GM18907 (cell line): ENCODE data around the gene OTOS.

Experiments used
- ATAC-seq: cut with Tn5 transposase; IDR thresholded peaks from one replicate; pipeline ENCODE4 v1.9.1; 2021; ENCODE audit warnings: mild to moderate bottlenecking, moderate library complexity; ENCODE audit not compliant: unreplicated experiment

Gene OTOS

DNA sequence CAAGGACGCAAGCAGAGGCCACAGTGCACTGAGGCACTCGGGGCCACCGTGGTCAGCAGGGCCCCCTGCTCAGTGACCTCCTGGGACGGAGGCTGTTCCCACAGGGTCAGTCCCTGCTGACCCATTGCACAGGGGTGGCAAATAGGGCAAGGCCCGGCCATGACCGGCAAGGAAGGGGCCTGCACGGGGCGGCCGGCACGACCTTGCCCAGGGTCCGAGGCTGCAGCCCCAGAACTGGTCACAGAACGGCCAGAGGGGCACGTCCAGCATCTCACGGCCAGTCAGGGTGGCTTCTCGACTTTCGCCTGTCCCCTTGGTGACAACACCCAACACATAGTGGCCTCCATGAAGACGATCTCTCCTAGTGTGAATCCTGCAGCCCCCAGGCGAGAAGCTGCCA lies 27.6 kb upstream of the OTOS start:
- ATAC-seq = no peak

DNA sequence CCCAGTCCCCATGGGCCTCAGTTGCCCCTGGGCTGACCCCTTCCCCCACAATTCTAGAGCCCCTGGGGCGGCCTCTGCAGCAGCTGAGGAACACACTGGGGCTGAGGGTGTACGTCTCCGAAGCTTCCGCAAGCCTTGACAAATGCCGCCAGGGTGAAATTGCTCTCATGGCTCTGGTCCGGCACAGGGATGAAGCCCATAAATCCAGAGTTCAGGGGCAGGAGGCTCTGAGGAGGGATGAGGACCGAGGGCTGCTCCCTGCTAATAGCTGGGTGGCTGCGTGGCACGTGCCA lies 27.1 kb upstream of the OTOS start:
- ATAC-seq = no peak

DNA sequence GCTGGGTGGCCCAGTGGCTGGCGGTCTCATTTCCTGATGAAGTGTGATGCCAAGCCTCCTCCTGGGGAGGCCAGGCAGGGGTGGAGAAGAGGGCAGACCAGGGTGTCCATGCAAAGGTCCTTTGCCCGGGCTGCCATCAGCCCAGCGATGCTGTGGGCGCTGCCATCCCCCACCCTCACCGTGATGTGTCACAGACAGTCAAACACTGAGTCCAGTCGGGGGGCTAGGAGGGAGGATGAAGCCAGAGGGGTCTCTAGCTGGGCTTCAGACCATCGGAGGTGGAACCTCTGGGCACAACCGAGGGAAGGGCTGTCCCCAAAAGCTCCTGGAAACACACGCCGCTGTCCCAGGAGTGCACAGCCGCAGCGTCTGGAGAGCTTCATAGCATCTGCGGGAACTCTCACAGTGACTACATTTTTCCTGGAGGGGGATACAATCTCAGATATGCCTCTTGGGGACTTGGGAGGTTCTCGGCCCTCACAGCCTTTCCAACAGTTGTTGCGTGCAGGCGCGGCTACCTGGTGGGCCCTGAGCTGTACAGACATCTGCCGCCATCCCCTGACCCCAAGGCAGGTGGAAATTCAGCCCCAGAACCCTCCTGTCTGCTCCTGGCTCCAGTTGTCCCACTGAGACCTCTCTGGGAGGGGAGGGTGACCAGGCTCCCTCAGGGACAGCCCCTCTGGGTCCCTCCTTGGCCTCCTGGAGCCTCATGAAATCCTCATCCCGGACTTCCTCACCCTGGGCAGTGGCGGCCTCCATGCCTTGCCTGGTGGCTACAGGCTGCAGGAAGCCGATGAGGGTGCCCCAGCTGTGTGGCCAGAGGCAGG lies 26.5 kb upstream of the OTOS start:
- ATAC-seq = no peak

- ATAC-seq = no peak
Observed at GRCh38 chr2:240166191-240166590, 25.7 kb upstream of the OTOS start.

GRCh38 chr2:240165661-240166060 lies 25.2 kb upstream of the OTOS start:
- no peak for ATAC-seq

DNA sequence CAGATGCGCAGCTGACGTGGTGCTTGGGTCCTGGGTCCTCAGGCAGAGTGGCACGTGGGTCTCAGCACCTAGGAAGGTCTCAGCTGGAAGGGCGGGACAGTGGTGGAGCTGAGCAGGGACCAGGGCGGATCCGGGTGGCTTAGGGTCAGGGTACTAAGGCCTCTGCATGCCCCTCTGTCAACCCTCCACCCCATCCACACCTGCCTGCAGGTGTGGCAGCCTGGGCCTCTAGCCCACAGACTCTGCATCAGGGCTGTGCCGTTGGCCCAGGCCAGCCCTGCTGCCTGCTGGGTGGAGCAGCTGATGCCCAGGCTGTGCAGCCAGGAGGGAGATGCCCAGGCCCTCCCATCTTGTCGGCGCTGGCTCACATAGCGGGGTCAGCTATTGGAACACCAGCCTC lies 24.6 kb upstream of the OTOS start:
- no peak for ATAC-seq

- ATAC-seq = no peak
Observed at GRCh38 chr2:240164586-240164985, 24.1 kb upstream of the OTOS start.

GRCh38 chr2:240163844-240164574 lies 23.6 kb upstream of the OTOS start:
- ATAC-seq = no peak

DNA sequence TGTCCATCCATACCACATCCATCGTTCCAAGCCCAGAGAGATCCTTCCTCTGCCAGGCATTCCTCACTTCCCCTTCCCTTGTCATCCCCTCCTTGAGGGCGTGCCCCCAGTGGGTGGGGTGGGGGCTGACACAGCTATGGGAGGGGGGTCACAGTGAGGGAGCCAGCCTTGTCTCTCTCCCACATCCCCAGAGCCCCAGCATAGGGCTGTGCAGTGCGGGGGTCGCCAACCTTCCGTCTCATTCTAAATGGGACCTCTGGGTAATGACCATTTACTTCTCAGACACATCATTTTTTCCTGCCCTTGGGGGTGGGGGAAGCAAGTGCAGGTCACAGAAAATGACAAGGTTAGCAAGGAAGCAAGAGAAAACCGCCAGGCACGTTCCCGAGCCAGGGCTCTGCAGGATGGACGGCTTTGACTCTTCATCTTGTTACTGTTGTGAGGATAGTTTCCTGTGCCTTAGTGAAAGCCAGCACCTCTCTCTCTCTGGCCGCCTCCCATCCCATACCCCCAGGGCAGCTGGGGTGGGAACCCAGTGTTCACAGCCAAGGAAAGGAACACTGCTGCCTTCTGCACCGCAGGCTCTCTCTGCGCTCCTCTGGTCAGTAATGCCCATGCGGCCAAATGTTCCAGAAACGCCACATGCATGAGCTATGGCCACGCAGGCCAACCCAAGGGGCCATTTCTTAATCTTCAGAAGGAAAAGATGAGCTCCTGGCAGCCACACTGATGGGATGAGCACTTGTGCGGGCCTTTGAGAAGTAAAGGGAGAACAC lies 22.7 kb upstream of the OTOS start:
- no peak for ATAC-seq

DNA sequence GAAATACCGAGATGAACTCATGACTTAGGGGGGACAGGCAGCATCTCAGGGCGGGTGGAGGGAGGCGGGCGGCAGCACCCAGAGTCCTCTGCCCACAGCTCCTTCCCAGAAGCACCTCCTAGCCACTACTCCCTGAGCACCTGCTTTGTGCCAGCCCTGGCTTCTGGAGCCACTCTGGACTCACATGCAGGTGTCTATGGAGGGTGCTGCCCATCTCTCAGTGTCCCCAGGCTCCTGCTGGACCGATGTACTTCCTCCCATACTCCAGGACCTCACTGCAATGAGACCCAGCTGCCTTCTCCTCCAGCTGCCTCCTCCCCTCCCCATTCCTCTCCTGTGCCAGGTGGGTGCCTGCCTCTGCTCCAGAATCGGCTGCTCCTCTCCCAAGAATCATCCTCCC lies 22.1 kb upstream of the OTOS start:
- no peak for ATAC-seq

GRCh38 chr2:240162032-240162431 lies 21.6 kb upstream of the OTOS start:
- no peak for ATAC-seq

DNA sequence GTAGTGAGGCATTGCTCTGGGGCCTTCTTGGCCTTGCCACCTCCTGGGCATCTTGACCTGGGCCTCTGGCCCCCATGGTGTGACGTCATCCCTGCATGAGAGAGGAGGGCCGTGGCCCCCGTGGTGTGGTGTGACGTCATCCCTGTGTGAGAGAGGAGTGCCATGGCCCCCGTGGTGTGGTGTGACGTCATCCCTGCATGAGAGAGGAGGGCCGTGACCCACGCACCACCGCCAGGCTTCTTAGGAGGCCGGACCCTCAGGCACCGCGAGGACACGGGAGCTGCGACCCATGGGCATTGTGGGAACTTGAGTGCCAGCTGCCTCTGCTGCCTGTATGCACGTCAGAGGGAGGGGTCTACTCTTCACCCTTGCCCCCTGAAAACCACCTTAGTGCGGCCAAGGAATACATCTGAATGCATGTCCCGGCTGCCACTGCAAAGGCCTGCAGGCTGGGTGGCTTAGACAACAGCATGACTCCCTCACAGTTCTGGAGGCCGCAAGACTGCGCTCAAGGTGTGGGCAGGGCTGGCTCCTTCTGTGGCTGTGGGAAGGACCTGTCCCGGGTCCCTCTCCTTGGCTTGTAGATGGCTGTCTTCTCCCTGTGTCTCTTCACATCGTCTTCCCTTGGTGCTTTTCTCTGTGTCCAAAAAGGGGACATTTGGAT lies 20.8 kb upstream of the OTOS start:
- ATAC-seq = no peak

DNA sequence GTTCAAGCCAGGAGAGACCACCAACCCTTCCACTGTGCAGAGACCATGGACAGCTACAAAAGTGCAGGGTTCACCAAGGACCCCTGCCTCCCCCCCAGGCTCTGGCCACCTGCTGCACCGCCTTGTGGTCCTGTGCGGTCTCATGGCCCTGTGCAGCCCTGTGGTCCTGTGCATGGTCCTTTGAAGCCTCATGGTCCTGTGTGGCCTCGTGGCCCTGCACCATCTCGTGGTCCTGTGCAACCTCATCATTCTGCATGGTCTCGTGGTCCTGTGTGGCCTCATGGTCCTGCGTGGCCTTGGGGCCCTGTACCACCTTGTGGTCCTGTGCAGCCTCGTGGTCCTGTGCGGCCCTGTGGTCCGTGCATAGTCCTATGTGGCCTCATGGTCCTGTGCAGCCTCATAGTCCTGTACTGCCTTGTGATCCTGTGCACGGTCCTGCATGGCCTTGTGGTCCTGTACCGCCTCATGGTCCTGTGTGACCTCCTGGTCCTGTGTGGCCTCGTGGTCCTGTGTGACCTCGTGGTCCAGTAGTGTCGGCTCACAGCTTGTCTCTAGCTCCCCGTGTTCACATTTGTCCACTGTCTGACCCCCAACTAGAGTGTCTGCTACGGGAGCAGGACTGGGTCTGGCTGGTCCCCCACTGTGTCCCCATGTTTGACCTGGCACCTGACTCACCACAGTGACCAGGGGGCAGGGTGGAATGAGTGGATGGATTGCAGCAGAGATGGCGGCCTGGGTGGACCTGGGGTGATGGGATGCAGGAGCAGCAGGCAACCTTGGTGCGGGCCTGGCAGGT lies 20.0 kb upstream of the OTOS start:
- no peak for ATAC-seq

GRCh38 chr2:240159251-240159839 lies 18.9 kb upstream of the OTOS start:
- no peak for ATAC-seq

GRCh38 chr2:240157147-240157470 lies 16.7 kb upstream of the OTOS start:
- no peak for ATAC-seq

GRCh38 chr2:240156435-240157146 lies 16.1 kb upstream of the OTOS start:
- no peak for ATAC-seq

- no peak for ATAC-seq
Observed at GRCh38 chr2:240155745-240156390, 15.4 kb upstream of the OTOS start.

- no peak for ATAC-seq
Observed at GRCh38 chr2:240155048-240155744, 14.7 kb upstream of the OTOS start.

DNA sequence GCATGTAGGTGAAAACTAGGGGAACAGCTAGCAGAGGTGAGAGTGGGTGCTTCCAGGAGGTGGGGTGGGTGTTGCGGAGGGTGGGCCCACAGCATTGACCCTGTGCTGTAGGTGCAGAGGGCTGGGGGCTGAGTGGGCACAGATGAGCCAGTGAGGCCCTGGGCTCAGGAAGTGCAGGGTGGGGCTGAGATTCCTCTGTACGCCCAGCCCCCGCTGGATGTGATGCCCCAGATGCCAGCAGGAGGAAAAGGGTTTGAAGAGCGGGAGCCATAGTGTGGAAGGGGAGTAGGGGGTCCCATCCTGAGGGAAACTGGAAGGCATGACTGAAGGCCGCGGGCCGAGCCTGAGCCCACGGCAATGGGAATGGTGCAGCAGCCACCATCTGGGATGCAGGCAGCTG lies 14.1 kb upstream of the OTOS start:
- ATAC-seq = no peak
